ENCODE measurements around the gene FREM2. TPM values are rescaled to one million over a fixed set of nuclear protein-coding genes. Genes with fewer than 3 reads are reported as not detected.

The FREM2 gene
- total and polyA plus RNA-seq, 2 experiments from 2014 or later, result 2.3 to 17.8 TPM

DNA sequence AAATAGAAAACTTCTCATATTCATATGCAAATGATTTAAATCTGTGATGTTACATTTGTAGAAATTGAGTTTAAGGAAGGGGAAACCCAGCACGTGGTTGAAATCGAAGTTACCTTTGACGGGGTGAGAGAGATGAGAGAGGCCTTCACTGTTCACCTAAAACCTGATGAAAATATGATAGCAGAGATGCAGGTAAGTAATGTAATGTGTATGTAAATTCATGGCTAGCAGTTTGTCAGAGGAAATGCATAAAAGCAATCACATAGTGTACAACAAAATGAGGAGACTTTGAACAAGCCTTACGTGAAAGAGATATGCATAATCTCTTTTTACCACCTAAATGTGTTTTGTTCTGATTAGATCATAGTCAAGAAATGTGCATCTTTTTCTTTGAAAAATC lies 169.2 kb downstream of the FREM2 start:
- Histone ChIP-seq H3K79me2 (no peaks in the 10 kb centered on the region), H2AFZ (no peak overlapping the region), H3K9me2 (replicated peaks; ENCODE audit: insufficient read depth) (no peaks in the 10 kb centered on the region), H3K4me3 (no peak overlapping the region), H3K27ac (no peak overlapping the region), H4K20me1 (ENCODE audit: insufficient read depth, poor library complexity, severe bottlenecking) (no peaks in the 10 kb centered on the region), H3K27me3 (no peaks in the 10 kb centered on the region), H3K4me1 (ENCODE audit: insufficient read depth) (no peaks in the 10 kb centered on the region), H3K9me3 (ENCODE audit: low read depth) (no peaks in the 10 kb centered on the region), H3K36me3 (replicated peaks; ENCODE audit: insufficient read depth, low read depth) (no peaks in the 10 kb centered on the region), H3K4me2 (no peak overlapping the region)
- TF ChIP-seq EZH2phosphoT487 (IDR thresholded peaks at IDR 0.05; ENCODE audit: low read depth, severe bottlenecking, unreplicated experiment) (no peak), EZH2 (IDR thresholded peaks at IDR 0.05; ENCODE audit: borderline replicate concordance) (no peak)
- TF ChIP-seq, protein P1, sequence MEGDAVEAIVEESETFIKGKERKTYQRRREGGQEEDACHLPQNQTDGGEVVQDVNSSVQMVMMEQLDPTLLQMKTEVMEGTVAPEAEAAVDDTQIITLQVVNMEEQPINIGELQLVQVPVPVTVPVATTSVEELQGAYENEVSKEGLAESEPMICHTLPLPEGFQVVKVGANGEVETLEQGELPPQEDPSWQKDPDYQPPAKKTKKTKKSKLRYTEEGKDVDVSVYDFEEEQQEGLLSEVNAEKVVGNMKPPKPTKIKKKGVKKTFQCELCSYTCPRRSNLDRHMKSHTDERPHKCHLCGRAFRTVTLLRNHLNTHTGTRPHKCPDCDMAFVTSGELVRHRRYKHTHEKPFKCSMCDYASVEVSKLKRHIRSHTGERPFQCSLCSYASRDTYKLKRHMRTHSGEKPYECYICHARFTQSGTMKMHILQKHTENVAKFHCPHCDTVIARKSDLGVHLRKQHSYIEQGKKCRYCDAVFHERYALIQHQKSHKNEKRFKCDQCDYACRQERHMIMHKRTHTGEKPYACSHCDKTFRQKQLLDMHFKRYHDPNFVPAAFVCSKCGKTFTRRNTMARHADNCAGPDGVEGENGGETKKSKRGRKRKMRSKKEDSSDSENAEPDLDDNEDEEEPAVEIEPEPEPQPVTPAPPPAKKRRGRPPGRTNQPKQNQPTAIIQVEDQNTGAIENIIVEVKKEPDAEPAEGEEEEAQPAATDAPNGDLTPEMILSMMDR (IDR thresholded peaks at IDR 0.05; ENCODE audit: poor library complexity), result no peak
- WGBS (ENCODE audit: low lambda C conversion rate, missing lambda C conversion rate), result 94% methylated on average over 4 of the region's 4 CpGs
- no peak for DNase-seq (ENCODE audit: low spot score)

DNA sequence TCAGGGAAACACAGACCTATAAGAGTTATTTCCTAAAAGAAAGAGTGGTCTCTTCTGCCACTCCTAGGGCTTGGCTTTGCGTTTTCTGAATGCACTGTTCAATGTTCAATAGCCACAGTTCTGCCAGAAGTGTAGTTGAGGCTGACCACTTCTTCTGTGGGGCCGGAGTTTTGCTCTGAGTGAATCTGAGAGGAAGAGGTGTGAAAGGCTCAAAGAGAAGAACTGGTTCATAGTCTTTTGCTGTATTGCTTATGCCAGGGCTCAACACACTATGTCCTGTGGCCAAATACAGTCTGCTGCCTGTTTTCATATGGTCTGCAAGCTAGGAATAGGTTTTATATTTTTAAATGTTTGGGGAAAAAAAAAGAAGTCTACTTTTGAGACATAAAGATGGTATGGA lies 175.6 kb downstream of the FREM2 start:
- no peaks in the 10 kb centered on the region for H3K9me3 ChIP-seq (ENCODE audit: low read depth)
- 96% methylated on average over 2 of the region's 2 CpGs for WGBS (ENCODE audit: low lambda C conversion rate, missing lambda C conversion rate)

DNA sequence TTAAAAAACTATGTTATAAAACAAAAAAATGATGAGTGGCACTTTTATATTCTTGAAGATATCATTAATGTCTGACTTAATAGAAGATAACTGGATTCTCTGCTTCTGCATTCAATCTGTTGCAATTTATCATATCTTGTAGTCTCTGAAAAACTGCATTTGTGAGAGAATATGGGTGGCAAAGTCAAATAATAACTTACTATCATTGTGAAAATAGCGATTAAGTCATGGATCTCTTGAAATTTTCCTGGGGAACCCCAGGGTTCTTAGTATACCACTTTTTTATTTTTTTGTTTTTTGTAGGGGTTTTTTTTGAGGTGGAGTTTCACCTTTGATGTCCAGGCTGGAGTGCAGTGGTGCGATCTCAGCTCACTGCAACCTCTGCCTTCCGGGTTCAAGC lies 176.7 kb downstream of the FREM2 start:
- TF ChIP-seq EZH2phosphoT487 (IDR thresholded peaks at IDR 0.05; ENCODE audit: low read depth, severe bottlenecking, unreplicated experiment), result no peak
- TF ChIP-seq EZH2 (IDR thresholded peaks at IDR 0.05; ENCODE audit: borderline replicate concordance), result no peak
- TF ChIP-seq, protein P1 (IDR thresholded peaks at IDR 0.05; ENCODE audit: poor library complexity), result no peak
- DNase-seq (ENCODE audit: low spot score), result no peak
- Histone ChIP-seq H3K9me3 (ENCODE audit: low read depth) (no peaks in the 10 kb centered on the region), H4K20me1 (ENCODE audit: insufficient read depth, poor library complexity, severe bottlenecking) (no peaks in the 10 kb centered on the region), H3K27ac (no peak overlapping the region), H3K79me2 (no peaks in the 10 kb centered on the region), H3K4me2 (no peak overlapping the region), H2AFZ (no peak overlapping the region), H3K9me2 (replicated peaks; ENCODE audit: insufficient read depth) (no peaks in the 10 kb centered on the region), H3K4me3 (no peak overlapping the region), H3K27me3 (no peaks in the 10 kb centered on the region), H3K4me1 (ENCODE audit: insufficient read depth) (no peaks in the 10 kb centered on the region), H3K36me3 (replicated peaks; ENCODE audit: insufficient read depth, low read depth) (no peaks in the 10 kb centered on the region)
- 97% methylated on average over 3 of the region's 3 CpGs for WGBS (ENCODE audit: low lambda C conversion rate, missing lambda C conversion rate)

More for the DNA sequence above, 175.6 kb downstream of the FREM2 start:
- Histone ChIP-seq H2AFZ (no peak overlapping the region), H3K4me2 (no peak overlapping the region), H3K4me3 (no peak overlapping the region), H4K20me1 (ENCODE audit: insufficient read depth, poor library complexity, severe bottlenecking) (no peaks in the 10 kb centered on the region), H3K9me2 (replicated peaks; ENCODE audit: insufficient read depth) (no peaks in the 10 kb centered on the region), H3K4me1 (ENCODE audit: insufficient read depth) (no peaks in the 10 kb centered on the region), H3K27ac (no peak overlapping the region), H3K79me2 (no peaks in the 10 kb centered on the region), H3K36me3 (replicated peaks; ENCODE audit: insufficient read depth, low read depth) (no peaks in the 10 kb centered on the region), H3K27me3 (no peaks in the 10 kb centered on the region)
- DNase-seq (ENCODE audit: low spot score), result no peak
- TF ChIP-seq EZH2phosphoT487 (IDR thresholded peaks at IDR 0.05; ENCODE audit: low read depth, severe bottlenecking, unreplicated experiment), result no peak
- TF ChIP-seq, protein P1 (IDR thresholded peaks at IDR 0.05; ENCODE audit: poor library complexity), result no peak
- no peak for TF ChIP-seq EZH2 (IDR thresholded peaks at IDR 0.05; ENCODE audit: borderline replicate concordance)

DNA sequence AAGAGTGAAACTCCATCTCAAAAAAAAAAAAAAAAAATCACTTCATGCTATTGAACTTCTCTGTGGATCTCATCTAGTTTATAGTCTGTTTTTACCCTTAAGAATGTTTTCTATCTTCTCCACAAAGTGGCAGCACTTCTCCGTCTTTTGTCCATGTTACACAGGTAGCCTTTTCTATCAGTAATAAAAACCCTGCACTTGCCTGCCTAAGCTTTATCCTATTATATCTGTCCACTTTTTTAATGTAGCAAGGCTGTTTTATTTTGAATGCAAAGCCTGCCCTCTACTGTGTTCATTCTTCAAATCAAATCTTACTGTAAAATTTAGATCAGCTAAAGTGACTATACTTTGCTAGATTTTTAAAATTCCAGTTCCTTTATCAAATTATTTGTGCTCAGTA lies 179.8 kb downstream of the FREM2 start:
- no peaks in the 10 kb centered on the region for H4K20me1 ChIP-seq (ENCODE audit: insufficient read depth, poor library complexity, severe bottlenecking)

More for the DNA sequence above, 179.8 kb downstream of the FREM2 start:
- TF ChIP-seq EZH2phosphoT487 (IDR thresholded peaks at IDR 0.05; ENCODE audit: low read depth, severe bottlenecking, unreplicated experiment), result no peak
- TF ChIP-seq, protein P1 (IDR thresholded peaks at IDR 0.05; ENCODE audit: poor library complexity), result peak; percentile 29
- H3K4me2 ChIP-seq, result no peak overlapping the region
- H3K36me3 ChIP-seq (replicated peaks; ENCODE audit: insufficient read depth, low read depth), result no peaks in the 10 kb centered on the region
- no peak overlapping the region for H3K27ac ChIP-seq
- peaks cover 10% of the 10 kb centered on the region for H3K4me1 ChIP-seq (ENCODE audit: insufficient read depth)
- H3K27me3 ChIP-seq, result no peaks in the 10 kb centered on the region
- no peak overlapping the region for H3K4me3 ChIP-seq
- no peaks in the 10 kb centered on the region for H3K9me3 ChIP-seq (ENCODE audit: low read depth)
- H3K79me2 ChIP-seq, result no peaks in the 10 kb centered on the region
- no peak for DNase-seq (ENCODE audit: low spot score)
- H2AFZ ChIP-seq, result no peak overlapping the region
- H3K9me2 ChIP-seq (replicated peaks; ENCODE audit: insufficient read depth), result no peaks in the 10 kb centered on the region
- WGBS (ENCODE audit: low lambda C conversion rate, missing lambda C conversion rate), result 79% methylated on average over 1 of the region's 1 CpG

Measured in hepatocyte (in vitro differentiated cells).